Nephron (organoid): Measurements from ENCODE around the gene NANOS3.
A peak's percentile ranks its signal among the peaks of the same experiment; 100 is the strongest.
"Not testable (repeated sequence)": the region's sequence is repeated elsewhere in the genome, so short reads cannot be mapped to it uniquely, and the experiment has no call there.

ENCODE experiments used
- H3K27ac Mint-ChIP-seq, 3 experiments: 2 replicates each; pipeline ENCODE4 v1.8.0; 2020; ENCODE audit warnings: mixed read lengths in 3 of 3, mild to moderate bottlenecking in 2 of 3, moderate library complexity in 1 of 3
- H3K27me3 Mint-ChIP-seq: 2 replicates; pipeline ENCODE4 v1.8.0; 2021; ENCODE audit warnings: low read depth, mild to moderate bottlenecking, moderate library complexity, mixed read lengths
- H3K36me3 Mint-ChIP-seq: 2 replicates; pipeline ENCODE4 v1.8.0; 2020; ENCODE audit warnings: low read depth, mixed read lengths
- H3K4me1 Mint-ChIP-seq: 2 replicates; pipeline ENCODE4 v1.8.0; 2020; ENCODE audit warnings: mixed read lengths
- H3K4me3 Mint-ChIP-seq, 3 experiments: 2 replicates each; pipeline ENCODE4 v1.8.0; 2020; ENCODE audit warnings: mild to moderate bottlenecking in 3 of 3, mixed read lengths in 3 of 3, moderate library complexity in 2 of 3
- H3K9me3 Mint-ChIP-seq: 2 replicates; pipeline ENCODE4 v1.8.0; 2020; ENCODE audit warnings: mixed read lengths
- TF ChIP-seq, protein P1 (sequence below), 3 experiments: fragments of 200-600 bp; sonication (generic); IDR thresholded peaks; one replicate each; pipeline ENCODE4 v1.5.0; 2021; ENCODE audit warnings: antibody characterized with exemption in 3 of 3; ENCODE audit not compliant: unreplicated experiment in 3 of 3

Gene NANOS3

DNA sequence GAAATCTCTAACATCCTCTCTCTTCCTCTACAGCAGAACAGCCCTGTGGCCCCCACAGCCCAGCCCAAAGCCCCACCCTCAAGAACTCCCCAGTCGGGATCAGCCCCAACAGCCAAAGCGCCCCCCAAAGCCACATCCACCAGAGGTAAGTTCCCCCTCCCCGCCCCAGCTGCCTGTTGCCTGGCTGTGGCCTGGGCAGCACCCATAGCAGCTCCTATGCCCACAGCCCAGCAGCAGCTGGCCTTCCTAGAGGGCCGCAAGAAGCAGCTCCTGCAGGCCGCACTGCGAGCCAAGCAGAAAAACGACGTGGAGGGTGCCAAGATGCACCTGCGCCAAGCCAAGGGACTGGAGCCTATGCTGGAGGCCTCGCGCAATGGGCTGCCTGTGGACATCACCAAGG, 43.6 kb downstream of the NANOS3 start:
- Mint-ChIP-seq H3K27ac (no peak overlapping the region), H3K4me1 (no peaks in the 10 kb centered on the region), H3K36me3 (peaks cover 61% of the 10 kb centered on the region), H3K9me3 (no peaks in the 10 kb centered on the region), H3K4me3 (no peak overlapping the region), H3K27me3 (no peaks in the 10 kb centered on the region)
- TF ChIP-seq, protein P1, sequence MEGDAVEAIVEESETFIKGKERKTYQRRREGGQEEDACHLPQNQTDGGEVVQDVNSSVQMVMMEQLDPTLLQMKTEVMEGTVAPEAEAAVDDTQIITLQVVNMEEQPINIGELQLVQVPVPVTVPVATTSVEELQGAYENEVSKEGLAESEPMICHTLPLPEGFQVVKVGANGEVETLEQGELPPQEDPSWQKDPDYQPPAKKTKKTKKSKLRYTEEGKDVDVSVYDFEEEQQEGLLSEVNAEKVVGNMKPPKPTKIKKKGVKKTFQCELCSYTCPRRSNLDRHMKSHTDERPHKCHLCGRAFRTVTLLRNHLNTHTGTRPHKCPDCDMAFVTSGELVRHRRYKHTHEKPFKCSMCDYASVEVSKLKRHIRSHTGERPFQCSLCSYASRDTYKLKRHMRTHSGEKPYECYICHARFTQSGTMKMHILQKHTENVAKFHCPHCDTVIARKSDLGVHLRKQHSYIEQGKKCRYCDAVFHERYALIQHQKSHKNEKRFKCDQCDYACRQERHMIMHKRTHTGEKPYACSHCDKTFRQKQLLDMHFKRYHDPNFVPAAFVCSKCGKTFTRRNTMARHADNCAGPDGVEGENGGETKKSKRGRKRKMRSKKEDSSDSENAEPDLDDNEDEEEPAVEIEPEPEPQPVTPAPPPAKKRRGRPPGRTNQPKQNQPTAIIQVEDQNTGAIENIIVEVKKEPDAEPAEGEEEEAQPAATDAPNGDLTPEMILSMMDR (IDR thresholded peaks at IDR 0.05; ENCODE audit: unreplicated experiment in 3 of 3), result no peak

DNA sequence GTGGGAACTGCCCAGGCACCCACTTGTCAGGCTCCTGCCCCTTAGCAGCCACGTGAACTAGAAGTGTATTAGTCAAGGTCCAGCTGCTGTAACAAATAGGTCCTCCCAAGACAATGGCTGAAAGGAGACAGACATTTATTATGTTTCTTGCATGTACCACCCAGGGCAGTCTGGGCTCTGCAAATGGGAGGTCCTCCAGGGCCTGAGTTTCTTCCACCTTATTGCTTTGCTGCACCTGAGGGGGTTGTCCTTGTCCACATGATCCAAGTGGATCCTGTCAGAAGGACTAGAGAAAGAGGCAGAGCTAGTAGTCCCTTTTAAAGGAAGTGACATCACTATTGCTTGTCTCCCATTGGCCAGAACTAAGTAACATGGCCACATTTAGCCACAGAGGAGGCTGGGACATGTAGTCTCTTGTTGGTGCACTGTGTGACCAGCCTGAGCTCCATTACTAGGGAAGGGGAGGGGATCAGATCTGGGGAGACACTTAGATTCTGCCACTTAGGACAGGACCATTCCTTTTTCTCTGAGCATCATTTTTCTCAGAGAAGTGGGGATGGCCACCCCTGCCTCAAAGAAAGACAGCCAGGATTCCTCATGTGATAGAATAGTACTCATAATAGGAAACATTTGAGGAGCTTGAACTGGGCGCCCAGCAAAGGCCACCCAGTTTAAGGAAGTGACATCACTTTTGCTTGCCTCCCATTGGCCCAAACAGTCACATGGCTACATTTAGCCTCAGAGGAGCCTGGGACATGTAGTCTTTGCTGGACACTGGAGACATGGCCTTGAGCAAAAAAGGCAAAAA, 44.2 kb downstream of the NANOS3 start:
- H3K36me3 Mint-ChIP-seq, result peaks cover 61% of the 10 kb centered on the region
- H3K27me3 Mint-ChIP-seq, result no peaks in the 10 kb centered on the region
- no peaks in the 10 kb centered on the region for H3K9me3 Mint-ChIP-seq
- no peak overlapping the region for H3K4me3 Mint-ChIP-seq
- no peak overlapping the region for H3K27ac Mint-ChIP-seq
- TF ChIP-seq, protein P1 (IDR thresholded peaks at IDR 0.05; ENCODE audit: unreplicated experiment in 3 of 3), result no peak
- H3K4me1 Mint-ChIP-seq, result no peaks in the 10 kb centered on the region

DNA sequence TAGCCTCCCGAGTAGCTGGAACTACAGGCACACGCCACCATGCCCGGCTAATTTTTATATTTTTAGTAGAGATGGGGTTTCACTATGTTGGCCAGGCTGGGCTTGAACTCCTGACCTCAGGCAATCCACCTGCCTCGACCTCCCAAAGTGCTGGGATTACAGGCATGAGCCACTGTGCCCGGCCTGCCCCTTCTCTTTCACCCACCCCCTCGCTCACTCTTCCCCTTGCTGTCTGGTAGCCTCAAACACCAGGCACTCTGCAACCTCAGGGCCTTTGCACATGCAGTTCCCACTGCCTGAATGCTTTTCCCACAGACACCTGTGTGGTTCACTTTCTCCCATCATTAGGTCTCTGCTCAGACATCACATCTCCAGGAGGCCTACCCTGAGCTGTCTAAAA, 45.2 kb downstream of the NANOS3 start:
- not testable (repeated sequence) for H3K27me3 Mint-ChIP-seq, H3K9me3 Mint-ChIP-seq, H3K4me1 Mint-ChIP-seq, H3K27ac Mint-ChIP-seq, H3K4me3 Mint-ChIP-seq
- H3K36me3 Mint-ChIP-seq, result peaks cover 70% of the 10 kb centered on the region

DNA sequence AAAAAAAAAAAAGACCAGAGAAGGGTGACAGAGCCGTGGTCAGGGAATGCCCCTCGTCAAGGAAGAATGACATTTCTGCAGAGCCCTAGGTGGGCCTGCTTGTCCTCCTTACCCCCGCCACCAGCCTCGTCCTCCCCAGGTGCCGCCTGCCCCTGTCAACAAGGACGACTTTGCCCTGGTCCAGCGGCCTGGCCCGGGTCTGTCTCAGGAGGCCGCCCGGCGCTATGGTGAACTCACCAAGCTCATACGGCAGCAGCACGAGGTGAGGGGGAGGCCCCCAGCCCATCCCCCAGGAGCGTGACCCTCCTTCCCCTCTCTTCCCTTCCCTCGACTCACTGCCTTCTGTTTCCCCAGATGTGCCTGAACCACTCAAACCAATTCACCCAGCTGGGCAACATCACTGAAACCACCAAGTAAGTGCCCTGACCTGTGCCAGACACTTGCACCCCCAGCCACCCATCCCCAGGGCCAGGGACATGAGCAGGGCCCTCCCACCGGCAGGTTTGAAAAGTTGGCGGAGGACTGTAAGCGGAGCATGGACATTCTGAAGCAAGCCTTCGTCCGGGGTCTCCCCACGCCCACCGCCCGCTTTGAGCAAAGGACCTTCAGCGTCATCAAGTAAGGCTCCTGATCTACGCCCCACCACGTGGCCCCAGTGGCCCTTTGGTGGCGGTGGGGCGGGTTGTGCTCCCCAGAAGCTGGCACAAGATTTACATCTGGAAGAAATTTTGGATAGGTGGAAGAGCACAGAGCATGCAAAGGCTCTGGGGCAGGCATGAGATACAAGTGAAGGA, 46.5 kb downstream of the NANOS3 start:
- Mint-ChIP-seq H3K4me3 (no peak overlapping the region), H3K27ac (no peak overlapping the region), H3K36me3 (peaks cover 72% of the 10 kb centered on the region), H3K4me1 (no peaks in the 10 kb centered on the region), H3K27me3 (no peaks in the 10 kb centered on the region), H3K9me3 (no peaks in the 10 kb centered on the region)
- TF ChIP-seq, protein P1 (IDR thresholded peaks at IDR 0.05; ENCODE audit: unreplicated experiment in 3 of 3), result no peak

DNA sequence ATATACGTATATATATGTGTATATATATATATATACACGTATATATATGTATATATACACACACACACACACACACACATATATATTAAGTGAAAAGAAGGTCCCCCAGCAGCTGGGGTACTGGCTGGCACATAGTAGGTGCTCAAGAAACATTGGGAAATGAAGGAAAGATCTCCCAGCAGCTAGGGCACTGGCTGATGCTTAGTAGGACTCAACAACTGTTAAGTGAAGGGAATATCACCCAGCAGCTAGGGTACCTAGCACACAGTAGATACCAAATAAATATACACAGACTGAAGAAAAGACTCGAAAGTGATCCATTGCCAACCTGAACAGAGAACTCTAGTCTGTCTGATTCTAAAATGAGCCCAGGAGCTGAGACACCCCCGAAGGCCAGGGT, 49.1 kb downstream of the NANOS3 start:
- H3K4me1 Mint-ChIP-seq, result no peaks in the 10 kb centered on the region
- no peak overlapping the region for H3K4me3 Mint-ChIP-seq
- H3K27ac Mint-ChIP-seq, result no peak overlapping the region
- H3K9me3 Mint-ChIP-seq, result no peaks in the 10 kb centered on the region
- TF ChIP-seq, protein P1 (IDR thresholded peaks at IDR 0.05; ENCODE audit: unreplicated experiment in 3 of 3), result no peak
- H3K36me3 Mint-ChIP-seq, result peaks cover 52% of the 10 kb centered on the region
- H3K27me3 Mint-ChIP-seq, result no peaks in the 10 kb centered on the region

DNA sequence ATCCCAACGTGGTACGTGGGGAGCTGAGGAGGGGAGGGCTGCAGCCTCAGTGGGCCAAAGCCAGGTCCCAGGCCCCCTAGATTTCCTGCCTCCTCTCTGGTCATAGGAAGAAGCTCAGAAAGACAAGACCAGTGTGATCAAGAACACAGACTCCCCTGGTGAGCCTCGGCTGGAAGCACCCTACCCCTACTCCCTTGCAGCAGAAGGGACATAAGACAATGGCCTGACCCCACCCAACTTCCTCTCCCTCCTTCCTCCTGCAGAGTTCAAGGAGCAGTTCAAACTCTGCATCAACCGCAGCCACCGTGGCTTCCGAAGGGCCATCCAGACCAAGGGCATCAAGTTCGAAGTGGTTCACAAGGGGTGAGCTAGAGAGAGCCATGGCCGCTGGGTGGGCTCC, 49.8 kb downstream of the NANOS3 start:
- Mint-ChIP-seq H3K4me1 (no peaks in the 10 kb centered on the region), H3K27me3 (no peaks in the 10 kb centered on the region), H3K36me3 (peaks cover 45% of the 10 kb centered on the region), H3K27ac (peak overlapping the region in 1 of 3 experiments; percentile 31), H3K4me3 (no peak overlapping the region), H3K9me3 (no peaks in the 10 kb centered on the region)
- TF ChIP-seq, protein P1 (IDR thresholded peaks at IDR 0.05; ENCODE audit: unreplicated experiment in 3 of 3), result no peak
